IgD-negative memory B cell (primary cell): Measurements from ENCODE around the gene CCDC188. TPM values are rescaled to one million over a fixed set of nuclear protein-coding genes. Genes with fewer than 3 reads are reported as not detected.
A peak's percentile ranks its signal among the peaks of the same experiment; 100 is the strongest.

Source experiments
- H3K27ac Mint-ChIP-seq, 3 donors: one replicate each; pipeline ENCODE4 v1.8.0; 2020 to 2022; ENCODE audit warnings: mild to moderate bottlenecking in 3 of 3, mixed read lengths in 3 of 3, moderate library complexity in 1 of 3
- H3K27me3 Mint-ChIP-seq: one replicate; pipeline ENCODE4 v1.8.0; 2021; ENCODE audit warnings: mixed read lengths
- H3K36me3 Mint-ChIP-seq: one replicate; pipeline ENCODE4 v1.8.0; 2020; ENCODE audit warnings: mild to moderate bottlenecking, mixed read lengths
- H3K4me1 Mint-ChIP-seq, 3 donors: one replicate each; pipeline ENCODE4 v1.8.0; 2020 to 2022; ENCODE audit warnings: mixed read lengths in 3 of 3, mild to moderate bottlenecking in 1 of 3
- H3K4me3 Mint-ChIP-seq, 4 donors: one replicate each; pipeline ENCODE4 v1.8.0; 2020 to 2022; ENCODE audit warnings: mild to moderate bottlenecking in 4 of 4, mixed read lengths in 4 of 4, moderate library complexity in 3 of 4
- H3K9me3 Mint-ChIP-seq, 3 donors: one replicate each; pipeline ENCODE4 v1.8.0; 2020 to 2021; ENCODE audit warnings: mixed read lengths in 3 of 3, mild to moderate bottlenecking in 1 of 3
- polyA plus RNA-seq: library from polyadenylated mRNA; unstranded; fragments of 300-500 nt; fragmentation: Illumina TruSeq; gene quantifications from one replicate; pipeline ENCODE4 v1.2.3, GENCODE V29; 2021

Gene CCDC188
- polyA plus RNA-seq, 1 donor from 2014 or later = not detected

DNA sequence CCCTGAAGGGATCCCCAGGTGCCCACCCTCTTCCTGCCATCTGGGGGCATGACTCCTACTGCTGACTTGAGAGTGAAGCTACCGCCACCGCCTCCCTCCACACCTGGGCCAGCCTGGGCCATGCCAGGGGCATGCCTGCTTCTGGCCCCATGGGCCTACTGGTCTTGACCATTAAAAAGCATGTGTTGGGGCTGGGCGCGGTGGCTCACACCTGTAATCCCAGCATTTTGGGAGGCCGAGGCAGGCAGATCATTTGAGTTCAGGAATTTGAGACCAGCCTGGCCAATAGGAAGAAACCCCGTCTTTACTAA is 37.7 kb upstream of the CCDC188 start:
- H3K27me3 Mint-ChIP-seq = no peaks in the 10 kb centered on the region
- no peak overlapping the region for H3K27ac Mint-ChIP-seq
- no peaks in the 10 kb centered on the region for H3K36me3 Mint-ChIP-seq
- H3K9me3 Mint-ChIP-seq = no peaks in the 10 kb centered on the region
- H3K4me3 Mint-ChIP-seq = no peak overlapping the region
- H3K4me1 Mint-ChIP-seq = no peaks in the 10 kb centered on the region

DNA sequence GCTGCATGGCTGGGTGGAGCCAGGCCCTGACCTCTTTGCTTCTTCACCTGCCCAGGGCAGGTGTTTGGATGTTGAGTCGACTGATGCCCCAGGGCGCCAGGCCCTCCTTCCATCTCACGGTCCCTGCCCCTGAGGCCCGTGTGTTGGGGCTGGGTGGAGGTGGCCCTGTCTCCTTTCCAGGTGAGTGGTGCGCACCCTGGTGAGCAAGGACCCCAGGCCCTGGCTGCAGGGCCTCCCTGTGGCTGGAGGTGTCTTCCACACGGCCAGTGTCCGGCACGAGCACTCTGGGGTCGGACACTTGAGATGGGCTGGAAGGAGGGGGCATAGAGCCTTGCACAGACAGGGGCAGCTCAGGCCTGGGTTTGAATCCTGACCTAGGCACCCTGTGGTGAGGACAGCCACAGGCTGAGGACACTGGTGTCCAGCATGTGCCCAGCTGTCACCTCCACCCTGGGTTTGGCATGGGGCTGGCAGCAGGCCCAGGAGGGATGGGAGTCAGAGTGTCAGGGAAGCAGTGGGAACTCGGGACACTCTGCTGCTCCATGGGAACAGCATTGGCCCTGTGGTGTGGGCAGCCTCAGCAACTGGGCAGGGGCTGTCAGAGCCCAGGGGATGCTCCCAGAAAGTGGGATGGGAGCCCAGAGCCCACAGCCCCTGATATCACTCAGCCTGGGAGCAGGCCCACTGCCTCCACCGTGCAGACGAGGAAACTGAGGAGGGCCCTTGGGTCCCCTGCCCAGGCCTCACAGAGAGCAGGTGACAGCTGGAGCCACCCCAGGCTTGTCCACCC is 37.1 kb upstream of the CCDC188 start:
- Mint-ChIP-seq H3K4me3 (no peak overlapping the region), H3K36me3 (no peaks in the 10 kb centered on the region), H3K27ac (no peak overlapping the region), H3K4me1 (no peaks in the 10 kb centered on the region), H3K9me3 (no peaks in the 10 kb centered on the region), H3K27me3 (peaks cover 2% of the 10 kb centered on the region)

DNA sequence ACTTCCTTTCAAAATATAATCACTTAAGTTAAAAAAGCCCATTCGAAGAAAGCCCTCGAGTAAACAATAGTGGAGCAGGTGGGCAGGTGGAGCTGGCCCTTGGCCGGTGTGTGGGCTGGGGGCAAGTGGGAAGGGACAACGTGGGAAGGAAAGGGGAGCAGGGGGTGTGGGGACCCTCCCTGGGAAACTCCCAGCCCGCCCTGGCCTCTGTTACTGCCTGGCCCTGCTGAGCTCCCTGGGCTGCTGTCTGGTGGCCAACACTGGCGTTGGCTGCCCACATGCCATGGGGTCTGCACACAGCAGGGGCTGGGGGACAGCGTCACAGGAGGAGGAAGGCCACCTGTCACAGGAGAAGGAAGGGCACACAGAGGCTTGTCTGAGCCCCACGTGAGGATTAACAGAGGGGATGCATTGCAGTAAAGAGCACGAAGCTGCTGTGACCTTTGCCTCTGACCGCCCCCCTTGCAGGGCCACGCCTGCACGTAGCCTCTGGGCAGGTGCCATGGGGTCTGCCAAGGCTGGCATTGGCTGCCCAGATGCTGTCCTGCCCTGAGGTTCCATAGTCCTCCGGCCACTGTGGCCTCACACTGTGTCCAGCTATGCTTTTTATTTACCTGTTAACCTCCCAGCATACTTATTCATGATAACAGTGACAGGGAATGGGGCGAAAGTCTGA is 36.2 kb upstream of the CCDC188 start:
- Mint-ChIP-seq H3K36me3 (no peaks in the 10 kb centered on the region), H3K4me1 (no peaks in the 10 kb centered on the region), H3K9me3 (no peaks in the 10 kb centered on the region), H3K4me3 (no peak overlapping the region), H3K27me3 (peaks cover 3% of the 10 kb centered on the region), H3K27ac (no peak overlapping the region)

DNA sequence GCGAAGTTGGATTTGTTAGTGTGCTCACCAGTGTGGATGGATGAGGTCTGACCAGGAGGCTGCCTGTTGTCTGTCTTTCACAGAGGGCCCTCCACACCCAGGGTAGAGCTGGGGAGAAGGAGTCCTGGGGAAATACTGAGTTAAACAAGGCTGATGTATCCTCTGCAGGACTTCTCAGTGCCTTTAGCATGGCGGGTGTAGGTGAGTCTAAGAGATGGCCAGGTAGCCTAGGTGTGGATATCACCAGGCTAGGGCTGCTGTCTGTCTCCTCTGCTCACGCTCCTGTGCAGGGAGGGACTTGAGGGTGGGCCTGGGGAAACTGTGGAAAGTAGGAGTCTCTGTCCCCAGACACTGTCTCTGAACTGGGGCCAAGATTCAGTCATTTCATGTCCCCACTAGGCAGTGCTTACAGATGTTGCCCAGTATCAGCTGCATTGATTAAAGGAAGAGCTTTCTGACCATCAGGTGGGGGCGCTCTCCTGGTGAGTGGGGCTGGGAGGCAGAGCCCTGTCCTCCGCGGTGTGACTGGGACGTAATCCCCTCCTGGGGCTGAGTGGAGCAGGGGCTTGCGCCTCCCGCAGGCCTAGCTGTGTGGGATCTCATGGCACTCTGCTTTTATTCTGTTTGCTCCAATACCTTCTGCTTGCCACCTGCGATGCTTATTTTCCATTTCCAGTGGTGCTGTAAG is 35.5 kb upstream of the CCDC188 start:
- H3K36me3 Mint-ChIP-seq = no peaks in the 10 kb centered on the region
- no peak overlapping the region for H3K4me3 Mint-ChIP-seq
- peaks cover 3% of the 10 kb centered on the region for H3K27me3 Mint-ChIP-seq
- no peak overlapping the region for H3K27ac Mint-ChIP-seq
- no peaks in the 10 kb centered on the region for H3K4me1 Mint-ChIP-seq
- H3K9me3 Mint-ChIP-seq = no peaks in the 10 kb centered on the region

DNA sequence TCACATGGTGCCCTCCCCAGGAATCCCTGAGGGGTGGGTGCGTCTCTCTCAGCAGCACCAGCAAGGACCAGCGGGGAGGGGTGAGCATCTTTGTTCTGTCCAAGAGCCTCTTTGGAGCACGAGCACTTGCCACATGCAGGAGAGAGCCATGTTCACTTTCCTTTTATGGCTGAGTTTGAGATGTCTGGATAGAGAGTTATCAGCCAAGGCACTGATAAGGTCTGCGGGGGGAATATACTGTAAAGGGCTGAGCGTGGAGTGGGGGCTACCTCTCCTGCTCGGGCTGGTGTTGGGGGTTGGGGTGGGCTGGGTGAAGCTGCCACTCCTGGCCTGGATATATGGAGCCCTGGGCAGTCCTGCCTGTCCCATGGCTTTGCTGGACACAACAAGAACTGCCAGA is 34.9 kb upstream of the CCDC188 start:
- Mint-ChIP-seq H3K36me3 (no peaks in the 10 kb centered on the region), H3K27me3 (peaks cover 3% of the 10 kb centered on the region), H3K9me3 (no peaks in the 10 kb centered on the region), H3K4me1 (no peaks in the 10 kb centered on the region), H3K27ac (no peak overlapping the region), H3K4me3 (no peak overlapping the region)

DNA sequence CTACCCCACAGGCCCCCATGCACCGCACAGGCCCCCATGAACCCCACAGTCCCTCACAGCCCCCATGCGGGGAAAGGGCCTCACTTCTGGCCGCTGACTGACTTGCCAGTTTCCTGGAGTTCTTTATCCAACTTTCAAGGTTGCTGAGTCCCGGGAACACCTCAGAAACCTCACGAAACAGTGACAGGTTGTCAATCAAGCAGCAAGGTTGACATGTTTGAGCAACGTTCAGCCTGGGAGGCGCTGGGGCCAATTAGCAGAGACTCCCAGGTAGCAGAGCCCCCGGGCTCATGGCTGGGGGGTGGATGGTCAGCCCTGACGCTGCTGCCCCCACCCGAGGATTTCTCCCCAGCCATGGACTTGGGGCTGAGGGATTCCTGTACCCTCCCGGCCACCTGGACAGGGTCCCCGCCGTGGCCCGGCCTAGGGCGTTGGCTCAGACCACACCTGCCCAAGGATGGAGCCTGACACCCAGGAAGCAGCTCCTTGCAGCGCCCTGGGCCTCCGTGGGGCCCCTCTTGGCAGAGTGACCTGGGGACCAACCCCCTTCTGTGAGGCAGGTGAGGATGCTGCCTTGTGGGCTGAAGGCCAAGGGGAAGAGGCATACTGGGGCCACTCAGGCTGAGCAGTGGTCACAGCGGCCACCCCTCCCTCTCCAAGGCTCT is 33.8 kb upstream of the CCDC188 start:
- no peaks in the 10 kb centered on the region for H3K36me3 Mint-ChIP-seq
- no peak overlapping the region for H3K4me3 Mint-ChIP-seq
- no peak overlapping the region for H3K27ac Mint-ChIP-seq
- peaks cover 3% of the 10 kb centered on the region for H3K27me3 Mint-ChIP-seq
- no peaks in the 10 kb centered on the region for H3K4me1 Mint-ChIP-seq
- H3K9me3 Mint-ChIP-seq = no peaks in the 10 kb centered on the region

DNA sequence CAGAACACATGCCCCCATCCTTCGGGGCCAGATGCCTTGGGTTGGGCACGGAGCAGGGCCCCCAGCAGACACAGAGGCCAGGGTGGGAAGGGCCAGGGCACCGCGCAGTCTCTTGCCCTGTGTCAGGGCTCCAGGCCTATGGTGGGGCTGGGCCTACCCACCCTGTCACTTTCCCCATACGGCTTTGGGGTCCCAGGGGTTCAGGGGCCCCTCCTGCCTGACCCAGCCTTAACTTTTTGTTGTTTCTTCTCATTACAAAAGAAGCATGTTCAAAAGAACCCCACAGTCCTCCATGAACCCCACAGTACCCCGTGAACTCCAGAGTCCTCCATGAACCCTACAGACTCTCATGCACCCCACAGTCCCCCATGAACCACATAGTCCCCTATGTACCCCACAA is 33.0 kb upstream of the CCDC188 start:
- Mint-ChIP-seq H3K9me3 (no peaks in the 10 kb centered on the region), H3K27me3 (peaks cover 3% of the 10 kb centered on the region), H3K27ac (no peak overlapping the region), H3K4me3 (no peak overlapping the region), H3K36me3 (no peaks in the 10 kb centered on the region), H3K4me1 (no peaks in the 10 kb centered on the region)

DNA sequence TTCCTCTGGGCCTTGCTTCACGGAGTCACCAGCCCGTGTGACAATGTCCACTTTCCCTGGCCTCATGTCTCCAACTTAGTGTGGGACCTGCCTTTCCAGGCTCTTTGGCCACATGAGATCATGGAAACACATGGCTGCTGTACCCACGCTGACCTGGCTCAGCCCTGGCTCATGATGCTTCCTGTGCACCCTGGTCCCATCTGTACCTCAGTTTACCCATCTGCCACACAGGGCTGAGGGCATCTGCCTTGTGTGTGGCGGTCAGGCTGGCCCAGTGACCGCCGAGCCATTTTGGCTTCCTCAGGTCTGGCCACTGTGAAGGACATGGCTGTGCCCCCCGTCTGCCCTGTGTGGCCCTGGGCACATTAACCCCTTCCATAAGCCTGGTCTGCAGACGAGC is 32.2 kb upstream of the CCDC188 start:
- H3K27me3 Mint-ChIP-seq = peaks cover 3% of the 10 kb centered on the region
- no peaks in the 10 kb centered on the region for H3K9me3 Mint-ChIP-seq
- H3K27ac Mint-ChIP-seq = no peak overlapping the region
- no peaks in the 10 kb centered on the region for H3K36me3 Mint-ChIP-seq
- peak overlapping the region in 1 of 4 donors; percentile 77 for H3K4me3 Mint-ChIP-seq
- no peaks in the 10 kb centered on the region for H3K4me1 Mint-ChIP-seq

DNA sequence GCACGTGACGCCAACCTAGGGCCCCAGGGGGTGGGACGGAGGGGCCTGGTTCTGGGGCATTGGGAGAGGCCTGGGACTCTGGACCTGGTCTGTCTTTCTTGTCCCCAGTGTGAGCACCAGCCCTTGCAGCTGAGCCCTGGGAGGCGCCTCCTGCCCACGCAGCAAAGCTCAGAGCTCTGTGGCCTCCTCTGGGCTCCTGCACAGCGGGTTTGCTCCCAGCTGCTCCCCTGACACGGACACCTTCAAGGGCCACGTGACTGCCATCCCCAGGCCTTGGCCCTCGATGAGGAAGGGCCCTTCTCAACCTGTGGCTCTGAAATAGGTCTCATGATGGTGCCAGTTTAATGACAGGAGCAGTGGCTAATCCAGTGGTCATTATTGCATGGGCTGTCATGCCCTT is 31.5 kb upstream of the CCDC188 start:
- H3K9me3 Mint-ChIP-seq = no peaks in the 10 kb centered on the region
- H3K27me3 Mint-ChIP-seq = peaks cover 3% of the 10 kb centered on the region
- no peak overlapping the region for H3K4me3 Mint-ChIP-seq
- no peaks in the 10 kb centered on the region for H3K4me1 Mint-ChIP-seq
- no peak overlapping the region for H3K27ac Mint-ChIP-seq
- no peaks in the 10 kb centered on the region for H3K36me3 Mint-ChIP-seq

DNA sequence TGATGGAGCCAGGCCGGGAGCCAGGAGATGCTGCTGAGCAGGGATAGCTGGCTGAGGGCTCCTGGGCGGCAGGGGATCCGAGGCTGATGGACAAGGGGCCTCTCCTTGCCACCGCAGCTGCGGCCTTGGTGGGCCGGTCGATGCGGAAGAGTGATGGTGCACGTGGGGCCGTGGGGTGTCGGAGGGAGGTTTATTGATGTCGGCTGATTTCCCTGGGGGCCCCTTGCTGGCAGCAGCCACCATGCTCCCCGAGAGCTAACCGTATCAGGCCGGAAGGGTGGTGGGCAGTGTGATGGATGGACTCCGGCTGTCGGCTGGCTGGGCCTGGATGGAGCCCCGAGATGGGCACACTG is 31.0 kb upstream of the CCDC188 start:
- Mint-ChIP-seq H3K27ac (no peak overlapping the region), H3K9me3 (no peaks in the 10 kb centered on the region), H3K4me3 (no peak overlapping the region), H3K4me1 (no peaks in the 10 kb centered on the region), H3K27me3 (peaks cover 3% of the 10 kb centered on the region), H3K36me3 (no peaks in the 10 kb centered on the region)

DNA sequence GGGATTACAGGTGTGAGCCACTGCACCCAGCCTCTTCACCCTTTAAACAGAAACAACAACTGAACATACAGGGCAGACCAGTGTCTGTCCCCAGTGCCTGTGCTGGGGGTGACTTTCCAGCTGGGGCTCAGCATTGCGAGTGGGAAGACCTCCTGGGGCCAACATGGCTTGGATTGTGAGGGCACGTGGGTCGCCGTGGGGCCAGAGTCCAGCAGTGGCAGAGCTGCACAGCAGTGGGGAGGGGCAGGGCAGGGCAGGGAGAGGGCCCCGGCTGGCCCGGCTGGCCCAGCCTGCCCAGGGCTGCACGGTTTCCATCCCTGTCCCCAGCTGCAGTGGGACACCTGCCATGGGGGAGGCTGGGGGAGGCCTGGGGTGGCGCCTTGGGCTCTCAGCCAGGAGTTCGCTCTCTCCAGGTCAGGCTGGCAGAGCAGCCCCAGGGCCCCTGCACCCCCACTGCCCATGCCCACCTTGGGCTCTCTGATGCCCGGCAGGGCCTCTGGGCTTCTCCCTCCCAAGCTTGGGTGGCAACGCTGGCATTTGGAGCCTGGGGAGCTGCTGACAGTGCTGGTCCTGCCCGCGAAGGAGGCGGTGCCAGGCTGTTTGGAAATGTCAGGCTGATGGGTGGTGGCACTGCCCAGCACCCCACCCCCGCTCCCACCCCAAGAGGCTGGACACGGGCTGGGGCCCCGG is 30.5 kb upstream of the CCDC188 start:
- Mint-ChIP-seq H3K27me3 (peaks cover 3% of the 10 kb centered on the region), H3K36me3 (no peaks in the 10 kb centered on the region), H3K4me1 (no peaks in the 10 kb centered on the region), H3K27ac (no peak overlapping the region), H3K9me3 (no peaks in the 10 kb centered on the region), H3K4me3 (no peak overlapping the region)

DNA sequence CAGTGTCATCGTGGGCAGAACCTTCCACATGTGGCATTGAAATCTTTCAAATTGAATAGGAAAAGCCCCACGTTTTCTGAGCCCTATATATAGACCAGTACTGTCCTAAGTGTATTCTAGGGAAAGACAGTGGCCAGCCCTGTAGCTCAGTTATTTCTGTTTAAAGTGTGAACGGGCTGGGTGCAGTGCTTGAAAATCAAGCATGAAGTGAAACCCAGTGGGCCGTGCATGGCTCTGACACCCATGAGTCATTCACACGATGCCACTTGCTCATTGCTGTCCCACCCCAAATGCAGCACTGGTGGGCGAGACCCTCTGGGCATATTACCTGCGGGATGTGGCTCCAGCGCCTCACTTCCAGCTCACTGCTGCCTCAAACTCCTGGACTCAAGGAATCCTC is 29.8 kb upstream of the CCDC188 start:
- Mint-ChIP-seq H3K36me3 (no peaks in the 10 kb centered on the region), H3K27me3 (peaks cover 3% of the 10 kb centered on the region), H3K4me3 (no peak overlapping the region), H3K27ac (no peak overlapping the region), H3K9me3 (no peaks in the 10 kb centered on the region), H3K4me1 (no peaks in the 10 kb centered on the region)

DNA sequence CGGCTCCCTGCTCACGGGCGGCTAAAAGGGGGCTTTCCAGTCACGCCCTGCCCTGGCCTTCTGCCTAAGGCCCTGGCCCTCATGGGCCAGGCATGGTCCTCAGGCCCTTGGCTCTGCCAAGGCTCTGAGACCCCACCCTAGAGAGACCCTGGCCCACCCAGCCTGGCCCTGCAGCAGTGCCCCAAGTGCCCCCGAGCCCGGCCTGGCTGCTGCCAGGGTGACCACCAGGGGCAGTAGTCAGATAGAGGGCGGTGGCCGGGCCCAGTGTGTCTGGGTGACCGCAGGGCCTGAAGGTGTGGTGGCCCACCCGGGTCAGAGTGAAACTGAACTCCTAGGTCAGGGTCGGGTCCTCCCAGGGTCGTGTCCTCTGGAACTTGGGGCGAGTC is 29.4 kb upstream of the CCDC188 start:
- Mint-ChIP-seq H3K4me3 (no peak overlapping the region), H3K4me1 (no peaks in the 10 kb centered on the region), H3K9me3 (no peaks in the 10 kb centered on the region), H3K27me3 (peaks cover 3% of the 10 kb centered on the region), H3K36me3 (no peaks in the 10 kb centered on the region), H3K27ac (no peak overlapping the region)

DNA sequence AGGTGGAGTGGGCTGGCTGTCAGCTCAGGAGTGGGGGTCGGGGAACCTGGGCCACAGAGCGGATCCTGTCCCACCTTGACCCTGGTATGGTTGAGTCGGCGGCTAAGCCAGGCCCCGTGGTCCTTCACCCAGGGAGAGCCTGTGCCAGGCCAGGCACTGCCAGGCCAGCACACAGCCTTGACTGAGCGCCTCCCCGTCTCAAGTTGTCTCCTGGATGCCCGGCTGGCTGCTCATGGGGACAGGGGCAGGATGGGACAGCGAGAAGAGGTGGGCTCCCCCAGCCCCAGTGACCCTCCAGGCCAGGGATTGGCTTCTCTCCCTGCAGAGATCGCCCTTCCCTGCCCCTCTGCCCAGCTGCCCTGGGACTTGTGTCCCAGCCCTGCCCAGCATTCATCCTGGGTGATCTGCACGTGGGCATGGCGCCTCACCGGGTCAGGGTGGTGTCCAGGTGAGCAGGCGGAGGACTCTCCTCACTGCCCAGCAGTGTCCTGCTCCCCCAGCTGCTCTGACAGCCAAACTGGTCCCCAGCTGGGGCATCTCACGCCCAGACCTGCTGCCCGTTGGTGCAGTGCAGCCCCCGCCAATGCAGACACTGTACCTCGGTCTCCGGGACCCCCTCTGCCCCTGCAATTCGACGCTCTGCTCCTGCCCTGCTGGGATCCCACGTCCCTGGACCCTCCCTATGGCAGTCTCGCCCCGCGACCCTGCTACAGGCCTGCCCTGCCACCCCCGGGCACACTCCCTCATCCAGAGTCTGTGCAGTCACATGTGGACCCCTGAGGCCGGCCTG is 28.8 kb upstream of the CCDC188 start:
- Mint-ChIP-seq H3K27ac (no peak overlapping the region), H3K36me3 (no peaks in the 10 kb centered on the region), H3K4me3 (no peak overlapping the region), H3K27me3 (peaks cover 3% of the 10 kb centered on the region), H3K9me3 (no peaks in the 10 kb centered on the region), H3K4me1 (no peaks in the 10 kb centered on the region)

DNA sequence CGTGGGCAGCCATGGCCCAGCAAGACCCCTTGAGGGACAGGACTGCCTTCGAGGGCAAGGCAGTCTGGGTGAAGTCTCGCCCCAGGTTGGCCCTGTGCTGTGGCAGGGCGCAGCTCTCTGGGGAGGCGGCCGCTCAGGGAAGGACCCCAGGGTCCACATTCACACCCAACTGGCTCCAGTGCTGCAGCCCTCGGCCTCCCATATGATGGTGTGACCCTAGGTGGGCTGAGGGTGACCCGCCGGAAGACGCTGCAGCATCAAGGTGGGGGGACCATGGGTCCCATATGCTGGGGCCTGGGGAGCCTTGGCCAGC is 28.0 kb upstream of the CCDC188 start:
- no peaks in the 10 kb centered on the region for H3K36me3 Mint-ChIP-seq
- H3K4me1 Mint-ChIP-seq = no peaks in the 10 kb centered on the region
- peaks cover 3% of the 10 kb centered on the region for H3K27me3 Mint-ChIP-seq
- H3K9me3 Mint-ChIP-seq = no peaks in the 10 kb centered on the region
- H3K27ac Mint-ChIP-seq = no peak overlapping the region
- no peak overlapping the region for H3K4me3 Mint-ChIP-seq
